Islet of Langerhans (tissue), 1 donor: ENCODE results near the gene KIAA1217.
"Not testable (repeated sequence)": the region's sequence is repeated elsewhere in the genome, so short reads cannot be mapped to it uniquely, and the experiment has no call there.

Source experiments
- FAIRE-seq: peaks from one replicate; lab custom pipeline; 2011; peaks lifted over from hg19 to GRCh38; lab: Jason Lieb, UNC

KIAA1217 gene

DNA sequence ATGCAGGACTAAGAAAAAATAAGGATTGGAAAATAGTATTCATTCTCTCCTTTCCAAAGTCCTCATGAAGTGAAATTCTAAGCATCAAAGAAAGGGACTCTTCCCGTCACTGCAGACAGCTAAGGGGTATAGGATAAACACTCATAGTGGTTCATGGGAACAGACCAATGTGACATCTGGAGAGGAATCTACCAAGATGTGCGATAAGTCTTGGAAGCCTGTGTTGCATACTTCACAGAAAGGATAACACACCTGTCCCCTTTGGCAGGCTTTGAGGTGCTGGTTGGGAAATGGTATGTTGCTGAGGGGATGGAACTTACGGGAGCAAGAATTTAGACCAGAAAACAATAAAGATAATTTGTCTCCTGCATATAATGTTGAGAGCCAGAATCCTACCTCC, 266.7 kb downstream of the KIAA1217 start:
- FAIRE-seq: no peak

DNA sequence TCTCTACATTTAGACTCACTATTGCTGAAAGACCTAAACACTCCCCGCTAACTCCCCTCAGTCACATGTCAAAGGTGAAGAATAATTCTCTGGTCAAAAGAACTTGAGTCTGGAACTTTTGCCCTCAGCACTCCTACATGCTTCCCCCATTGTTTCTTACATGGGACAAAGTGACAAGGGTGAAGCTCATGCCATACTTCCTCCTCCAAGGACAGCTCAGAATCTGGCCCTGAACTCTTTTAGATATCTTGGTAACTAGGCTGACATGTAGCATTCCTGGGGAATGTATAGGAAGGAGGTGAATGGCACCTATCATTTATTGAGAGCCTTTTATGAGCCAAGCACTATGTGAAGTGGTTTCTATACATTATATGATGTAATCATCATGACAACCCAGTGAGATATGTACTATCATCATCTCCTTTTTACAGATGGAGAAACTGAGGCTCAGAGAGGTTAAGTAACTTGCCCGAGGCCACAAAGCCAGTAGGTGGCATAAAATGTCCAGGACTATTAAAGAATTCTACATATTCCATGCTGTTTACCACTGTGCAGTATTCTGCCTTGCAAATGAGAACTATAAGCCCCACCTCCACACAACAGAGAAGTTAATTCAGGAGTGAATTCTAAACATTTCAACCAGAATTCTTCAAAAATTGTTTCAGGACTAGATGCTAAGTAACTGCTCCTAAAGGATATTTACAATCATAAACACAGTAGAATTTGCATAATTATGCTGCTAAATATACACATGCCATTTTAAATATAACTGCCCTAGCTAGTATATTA, 268.2 kb downstream of the KIAA1217 start:
- FAIRE-seq: no peak

DNA sequence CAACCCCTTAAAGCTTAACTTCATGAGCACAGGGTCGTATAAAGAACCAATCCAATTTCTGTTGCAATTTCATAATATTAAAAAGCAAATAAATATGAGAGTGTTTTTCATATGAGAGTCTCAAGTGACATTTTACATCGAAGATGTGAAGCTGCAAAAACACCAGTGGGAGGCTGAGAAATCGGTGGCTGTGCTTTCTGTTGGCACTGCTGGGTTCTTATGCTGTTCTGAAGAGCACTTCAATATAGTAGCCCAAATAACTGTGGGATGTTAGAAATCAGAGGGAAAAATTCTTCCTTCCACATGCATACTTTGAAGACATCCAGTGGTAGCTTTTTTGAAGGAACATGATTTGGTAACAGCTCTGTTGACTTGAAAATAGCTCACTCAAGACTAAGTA, 269.0 kb downstream of the KIAA1217 start:
- no peak for FAIRE-seq

DNA sequence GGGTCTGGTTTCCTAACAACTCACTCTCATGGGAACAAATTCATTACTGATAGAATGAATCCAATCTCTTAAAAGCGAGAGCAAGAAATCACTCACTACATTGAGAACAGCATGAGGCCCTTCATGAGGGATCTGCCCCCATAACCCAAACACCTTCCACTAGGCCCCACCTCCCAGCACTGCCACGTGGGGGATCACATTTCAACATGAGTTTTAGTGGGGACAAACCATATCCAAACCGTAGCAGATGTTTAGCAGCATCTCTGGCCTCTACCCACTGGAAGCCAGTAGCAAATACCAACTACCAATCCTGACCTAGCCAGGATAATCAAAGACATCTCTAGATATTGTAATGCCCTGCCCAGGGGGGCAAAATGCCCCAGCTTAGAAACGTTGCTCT, 270.9 kb downstream of the KIAA1217 start:
- FAIRE-seq: no peak

DNA sequence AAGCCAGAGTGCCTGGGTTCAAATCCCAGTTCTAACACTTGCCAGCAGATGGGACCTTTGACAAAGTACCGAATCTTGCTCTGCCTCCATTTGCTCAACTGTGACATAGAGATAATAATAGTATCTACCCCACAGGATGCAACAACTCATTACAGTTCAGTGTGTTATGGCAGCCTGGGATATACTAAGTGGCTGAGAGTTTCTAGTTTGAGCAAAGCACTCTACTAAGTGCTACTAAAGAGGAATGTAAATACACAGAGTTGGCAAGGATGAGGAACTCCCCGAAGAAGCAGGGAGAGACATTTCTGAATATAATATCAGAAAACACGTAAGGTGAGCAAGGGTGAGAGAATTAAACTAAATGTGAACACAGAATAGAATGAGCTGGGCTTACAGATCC, 271.5 kb downstream of the KIAA1217 start:
- FAIRE-seq: no peak

DNA sequence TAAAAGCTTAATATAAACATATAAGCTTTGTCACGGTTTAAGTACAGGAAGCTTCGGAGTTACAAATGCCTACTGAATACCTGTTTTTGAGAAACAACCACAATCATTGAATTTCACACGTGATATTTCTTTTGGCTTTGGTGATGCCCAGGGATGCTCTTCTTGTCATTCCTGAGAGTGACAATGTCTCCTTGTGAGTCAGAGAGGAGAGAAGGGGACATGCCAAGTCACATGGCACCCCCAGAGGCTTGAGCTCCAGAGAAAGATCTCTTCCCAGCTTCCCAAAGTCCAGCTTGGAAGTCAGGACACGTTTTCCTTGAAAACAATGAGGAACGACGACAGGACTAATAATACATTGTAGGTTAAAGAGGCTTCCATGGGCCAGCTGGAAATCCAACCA, 272.3 kb downstream of the KIAA1217 start:
- FAIRE-seq: no peak

DNA sequence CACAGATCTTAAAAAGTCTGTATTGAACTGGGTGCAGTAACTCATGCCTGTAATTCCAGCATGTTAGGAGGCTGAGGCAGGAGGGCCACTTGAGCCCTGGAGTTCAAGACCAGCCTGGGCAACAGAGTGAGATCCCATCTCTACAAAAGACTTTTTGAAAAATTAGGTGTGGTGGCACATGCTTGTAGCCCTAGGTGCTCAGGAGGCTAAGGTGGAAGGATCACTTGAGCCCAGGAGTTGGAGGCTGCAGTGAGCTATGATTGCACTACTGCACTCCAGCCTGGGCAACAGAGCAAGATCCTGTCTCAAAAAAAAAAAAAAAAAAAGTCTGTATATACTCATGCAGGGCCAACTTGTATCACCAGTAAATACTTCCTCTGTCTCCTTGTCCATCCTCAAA, 273.8 kb downstream of the KIAA1217 start:
- FAIRE-seq: not testable (repeated sequence)

DNA sequence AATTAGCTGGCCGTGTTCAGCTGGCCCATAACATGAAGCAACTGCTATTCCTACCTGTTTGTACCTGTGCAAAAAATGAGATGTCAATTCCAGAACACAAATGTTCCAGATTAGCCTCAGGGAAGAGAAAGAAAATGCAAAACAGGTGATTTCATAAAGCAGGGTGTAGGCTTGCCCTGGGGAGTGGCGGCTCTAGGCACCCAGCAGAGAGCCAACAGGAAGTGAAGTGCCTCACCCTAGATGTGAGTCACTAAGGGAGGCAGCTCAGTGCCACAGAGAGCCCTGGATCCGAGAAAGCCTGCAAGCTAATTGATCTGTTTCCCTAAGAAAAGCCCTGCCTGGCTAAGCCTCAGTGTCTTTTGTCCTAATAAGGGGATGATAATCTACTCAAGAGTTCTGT, 274.8 kb downstream of the KIAA1217 start:
- FAIRE-seq: no peak

DNA sequence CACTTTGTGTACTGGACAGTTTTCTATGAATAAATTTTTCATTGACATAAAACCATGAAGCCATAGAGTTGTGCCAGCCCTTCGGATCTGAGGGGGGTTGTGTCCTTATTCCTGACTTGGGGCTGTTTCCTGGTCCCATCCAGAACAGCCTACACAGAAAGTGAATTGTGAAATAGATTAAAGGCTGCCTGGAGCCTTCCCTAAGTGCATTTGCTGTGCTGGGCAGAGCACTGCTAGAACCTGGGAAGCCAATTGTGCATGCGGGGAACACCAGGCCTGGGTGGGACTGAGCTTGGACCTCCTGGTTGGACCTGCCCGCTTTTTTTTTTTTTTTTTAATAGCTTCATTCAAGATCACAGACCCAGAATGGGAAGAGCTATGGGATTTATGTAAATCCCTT, 275.8 kb downstream of the KIAA1217 start:
- FAIRE-seq: no peak

DNA sequence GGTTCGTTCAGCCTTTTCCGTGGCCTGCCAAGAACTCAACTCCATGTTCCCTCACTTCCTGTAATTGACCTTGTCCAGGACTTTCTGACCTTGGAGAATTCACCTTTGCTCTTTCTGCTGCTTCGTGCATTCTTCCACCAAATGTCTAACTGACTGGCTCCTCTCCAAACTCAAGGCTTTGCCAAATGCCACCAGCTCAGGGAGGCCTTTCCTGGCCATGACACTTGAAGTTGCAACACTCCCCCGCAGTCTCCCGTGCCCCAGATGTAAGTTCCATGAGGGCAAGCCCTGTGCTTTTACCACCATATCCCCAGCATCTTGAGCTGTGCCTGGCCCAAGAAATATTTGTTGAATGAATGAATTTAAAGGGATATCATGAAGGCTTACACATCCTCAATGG, 276.4 kb downstream of the KIAA1217 start:
- FAIRE-seq: no peak

DNA sequence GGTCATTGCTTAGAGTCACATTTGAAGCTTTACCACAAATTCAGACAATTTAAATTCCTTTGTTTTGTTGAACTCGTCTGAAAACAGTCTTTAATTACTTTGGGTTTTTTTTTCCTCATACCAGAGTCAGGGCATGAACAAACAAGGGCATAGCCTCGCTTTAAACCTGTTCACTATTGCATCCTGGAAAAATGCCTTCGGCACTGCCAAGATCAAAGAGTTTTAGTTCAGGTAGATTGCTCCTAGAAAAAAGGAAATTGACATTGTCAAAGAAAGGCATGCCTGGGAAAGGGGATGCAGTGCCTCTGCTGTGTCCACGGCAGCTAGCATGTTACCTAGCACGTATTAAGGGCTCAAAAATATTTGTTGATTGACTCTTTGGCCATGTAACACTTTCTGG, 279.7 kb downstream of the KIAA1217 start:
- FAIRE-seq: no peak

DNA sequence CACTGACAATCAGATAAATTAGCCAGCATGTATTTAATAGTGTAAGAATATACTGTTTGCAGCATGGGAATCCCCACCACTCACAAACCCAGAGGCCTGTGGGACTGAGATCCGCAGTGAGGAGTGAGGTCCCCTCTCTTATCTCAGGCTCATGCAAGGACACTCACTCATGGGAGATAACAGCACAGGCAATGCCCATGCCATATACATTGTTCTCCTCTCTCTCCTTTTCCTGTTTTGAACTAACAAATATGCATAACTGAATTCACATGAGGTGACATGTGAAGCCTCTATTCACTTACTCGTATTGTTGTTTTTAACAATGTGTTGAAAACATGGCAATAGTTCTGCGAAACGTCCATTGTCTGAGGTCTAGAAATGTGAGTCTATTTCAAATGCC, 284.2 kb downstream of the KIAA1217 start:
- FAIRE-seq: no peak

DNA sequence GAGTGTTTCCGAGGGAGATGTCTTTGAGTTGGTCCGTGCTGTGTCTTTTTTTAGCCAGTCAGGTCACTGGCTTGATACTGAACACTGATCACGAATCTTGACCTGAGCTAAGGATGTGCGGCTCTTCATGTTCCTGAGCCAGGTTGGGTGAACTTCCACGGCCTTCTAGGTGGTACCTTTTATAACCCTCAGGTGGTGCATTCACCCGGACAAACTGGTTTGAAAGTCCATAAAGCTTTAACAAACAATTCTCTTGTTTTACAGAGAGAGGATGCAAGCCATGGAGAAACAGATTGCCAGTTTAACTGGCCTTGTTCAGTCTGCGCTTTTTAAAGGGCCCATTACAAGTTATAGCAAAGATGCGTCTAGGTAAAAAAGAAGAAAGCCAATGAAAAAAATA, 285.3 kb downstream of the KIAA1217 start:
- no peak for FAIRE-seq

DNA sequence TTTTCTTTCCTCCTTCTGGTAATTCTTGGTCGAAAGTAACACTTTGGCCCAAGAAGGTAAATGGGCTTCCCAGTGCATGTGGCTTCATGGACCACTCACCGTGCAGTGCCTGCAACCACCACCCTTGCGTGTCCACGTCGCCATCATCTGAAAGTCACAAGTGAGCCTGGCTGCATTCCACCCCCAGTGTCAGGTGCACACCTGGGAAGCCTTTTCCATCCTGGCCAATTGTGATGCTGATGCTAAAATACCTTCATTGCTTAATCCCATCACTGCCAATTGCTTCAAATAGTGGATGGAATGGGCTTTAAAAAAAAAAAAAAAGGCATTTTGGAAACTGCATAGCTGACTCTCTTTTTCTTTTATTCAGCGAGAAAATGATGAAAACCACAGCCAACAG, 285.8 kb downstream of the KIAA1217 start:
- FAIRE-seq: no peak

DNA sequence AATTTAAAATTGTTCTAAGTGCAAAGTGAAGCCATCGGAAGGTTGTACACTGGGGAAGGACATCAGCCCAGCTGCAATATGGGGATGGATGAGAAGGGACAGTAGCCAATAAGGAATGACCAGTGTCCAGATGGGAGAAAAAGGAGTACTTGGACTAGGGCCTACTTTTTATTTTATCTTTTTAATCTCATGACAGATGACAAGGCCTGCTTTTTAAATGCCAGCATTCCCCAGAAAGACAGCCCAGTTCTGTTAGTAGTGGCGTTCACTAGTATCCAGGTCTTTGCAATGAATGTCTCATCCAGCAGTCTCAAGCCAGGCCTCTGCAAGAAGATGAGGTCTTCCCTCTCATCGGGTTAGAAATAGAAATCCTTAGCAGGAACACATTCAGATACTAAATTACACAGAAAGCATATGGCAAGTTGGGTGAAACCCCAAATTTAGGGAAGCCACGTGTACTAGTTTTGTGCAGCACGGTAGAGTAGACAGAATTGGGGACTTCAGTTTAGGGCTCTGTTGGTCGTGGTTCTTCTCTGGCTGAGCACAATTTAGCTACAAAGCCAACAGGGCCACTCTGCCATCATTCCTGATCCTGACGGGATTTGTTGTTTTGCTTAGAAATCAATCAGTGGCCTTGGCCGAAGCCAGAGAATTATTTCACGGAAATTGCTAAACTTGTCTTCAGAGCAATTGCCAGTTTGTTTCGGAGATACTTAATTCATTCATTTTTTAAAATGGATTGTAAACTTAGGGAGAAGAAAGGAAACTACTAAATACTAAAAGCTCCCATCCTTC, 286.9 kb downstream of the KIAA1217 start:
- no peak for FAIRE-seq

DNA sequence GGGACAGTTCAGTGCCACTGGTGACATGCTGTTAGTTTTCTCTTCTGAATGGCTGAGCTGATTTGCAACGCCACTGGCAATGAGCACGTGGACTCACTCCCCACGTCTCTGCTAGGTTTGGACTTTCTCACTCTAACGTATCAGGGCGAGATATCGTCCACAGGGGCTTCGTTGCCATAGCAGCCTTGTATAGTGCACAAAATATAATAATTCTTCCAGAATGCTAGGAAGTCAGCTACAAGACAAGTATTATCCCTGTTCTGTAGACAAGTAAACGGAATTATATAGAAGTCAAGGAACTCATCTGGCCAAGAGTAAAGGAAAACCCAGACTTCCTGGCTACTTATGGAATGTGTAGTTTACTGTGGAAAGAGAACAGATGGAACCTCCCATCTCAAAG, 288.0 kb downstream of the KIAA1217 start:
- FAIRE-seq: no peak

DNA sequence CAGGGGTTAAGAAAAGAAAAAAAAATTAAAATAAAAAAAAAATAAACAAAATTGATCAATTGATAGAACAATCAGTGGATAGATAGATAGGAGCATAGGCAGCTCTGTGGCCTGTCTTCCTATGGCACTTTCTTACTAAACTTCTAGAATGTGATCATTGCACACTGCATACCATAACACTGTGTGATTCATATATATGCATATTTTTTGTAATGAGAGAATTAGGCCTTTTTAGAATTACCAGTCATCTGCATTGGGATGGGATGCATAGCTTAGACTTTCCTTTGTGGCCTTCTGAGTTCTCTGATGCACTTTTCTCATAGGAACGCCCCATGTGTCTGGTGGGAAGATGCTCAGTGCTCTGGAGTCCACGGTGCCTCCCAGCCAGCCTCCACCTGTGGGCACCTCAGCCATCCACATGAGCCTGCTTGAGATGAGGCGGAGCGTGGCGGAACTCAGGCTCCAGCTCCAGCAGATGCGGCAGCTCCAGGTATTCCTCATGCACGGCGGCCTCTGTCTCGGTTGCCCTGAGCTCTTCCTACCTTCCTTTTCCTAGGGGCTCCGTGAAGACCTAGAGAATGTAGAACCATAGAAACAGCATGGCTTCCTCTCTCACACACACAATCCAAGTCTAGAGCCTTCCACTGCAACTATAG, 292.2 kb downstream of the KIAA1217 start:
- no peak for FAIRE-seq

DNA sequence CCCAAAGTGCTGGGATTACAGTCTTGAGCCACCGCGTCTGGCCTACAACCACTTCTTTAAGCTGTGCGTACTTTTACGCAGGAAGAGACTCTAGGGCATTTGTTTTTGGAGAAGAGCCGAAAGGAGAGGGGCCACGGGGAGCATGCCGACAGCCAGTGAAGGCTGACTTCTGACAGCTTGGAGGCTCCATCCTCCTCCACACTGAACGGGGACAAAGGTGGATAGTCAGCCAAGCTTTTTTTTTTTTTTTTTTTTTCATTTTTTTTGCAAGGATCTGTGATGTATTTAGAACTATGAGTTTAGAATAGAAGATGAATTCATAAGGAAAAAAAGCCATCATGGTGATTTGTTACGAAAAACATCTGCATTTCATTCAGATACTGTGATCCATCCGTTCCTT, 293.1 kb downstream of the KIAA1217 start:
- FAIRE-seq: no peak

DNA sequence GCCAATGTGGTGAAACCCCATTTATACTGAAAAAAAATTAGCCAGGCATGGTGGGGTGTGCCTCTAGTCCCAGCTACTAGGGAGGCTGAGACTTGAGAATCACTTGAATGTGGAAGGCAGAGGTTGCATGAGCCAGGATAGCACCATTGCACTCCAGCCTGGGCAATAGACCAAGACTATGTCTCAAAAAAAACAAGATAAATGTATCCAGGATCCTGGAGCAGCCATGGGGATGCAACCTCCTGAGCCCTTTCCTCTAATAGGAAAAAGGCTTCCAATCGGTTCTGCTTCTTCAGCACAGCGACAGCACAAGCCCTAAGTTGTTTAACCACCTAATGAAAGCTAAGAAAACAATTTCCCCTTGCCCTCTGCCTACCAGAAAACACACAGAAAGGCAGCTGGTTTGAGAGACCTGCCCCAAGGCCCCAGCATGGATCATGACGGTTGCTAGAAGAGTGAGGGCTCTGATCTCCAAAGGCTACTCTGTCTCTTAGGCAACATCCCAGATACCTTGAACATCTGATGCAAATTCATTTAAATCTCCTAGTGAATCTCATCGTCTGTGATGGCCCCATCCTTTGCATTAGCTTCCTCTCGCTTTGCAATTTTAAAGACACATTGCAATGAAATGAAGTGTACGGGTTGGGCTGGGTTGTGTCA, 294.0 kb downstream of the KIAA1217 start:
- FAIRE-seq: no peak

DNA sequence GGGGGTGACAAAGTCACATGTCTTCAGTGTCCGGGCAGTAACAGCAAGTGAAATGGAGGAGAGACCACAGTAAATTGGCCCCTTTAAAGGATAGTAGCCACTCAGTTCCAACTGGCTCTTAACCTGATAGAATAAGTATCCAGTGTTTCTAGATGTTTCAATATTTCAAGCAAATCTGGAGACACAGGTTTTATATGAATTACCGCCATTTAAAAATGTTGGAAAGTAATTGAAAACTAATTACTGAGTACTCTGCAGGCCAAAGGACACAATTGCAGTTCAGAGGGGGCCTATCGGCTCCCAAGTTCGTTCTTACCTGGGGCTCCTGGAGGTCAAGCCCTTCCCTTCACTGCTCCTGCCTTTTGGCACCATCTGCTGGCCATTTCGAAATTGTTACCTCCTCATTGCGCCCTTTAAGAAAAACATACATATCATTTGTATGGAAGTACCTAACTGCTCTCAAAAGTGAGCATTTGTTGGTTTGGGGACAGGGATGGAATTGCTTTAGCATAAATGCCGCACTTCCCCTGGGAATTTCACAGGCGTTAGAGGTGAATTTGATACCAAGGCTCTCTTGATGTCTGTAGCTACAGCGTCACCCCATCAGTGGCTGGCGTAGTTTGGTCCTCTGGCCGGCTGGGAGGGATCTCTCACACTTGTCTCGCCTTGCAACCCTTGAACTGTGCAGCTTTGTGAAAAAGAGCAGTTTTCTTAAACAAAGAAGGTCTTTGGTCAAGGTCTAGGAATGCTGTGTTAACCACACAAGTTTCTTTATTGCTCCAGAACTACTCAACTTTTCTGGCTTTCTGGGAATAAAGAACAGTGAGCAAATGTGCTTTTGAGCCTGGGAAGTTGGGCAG, 294.8 kb downstream of the KIAA1217 start:
- no peak for FAIRE-seq

DNA sequence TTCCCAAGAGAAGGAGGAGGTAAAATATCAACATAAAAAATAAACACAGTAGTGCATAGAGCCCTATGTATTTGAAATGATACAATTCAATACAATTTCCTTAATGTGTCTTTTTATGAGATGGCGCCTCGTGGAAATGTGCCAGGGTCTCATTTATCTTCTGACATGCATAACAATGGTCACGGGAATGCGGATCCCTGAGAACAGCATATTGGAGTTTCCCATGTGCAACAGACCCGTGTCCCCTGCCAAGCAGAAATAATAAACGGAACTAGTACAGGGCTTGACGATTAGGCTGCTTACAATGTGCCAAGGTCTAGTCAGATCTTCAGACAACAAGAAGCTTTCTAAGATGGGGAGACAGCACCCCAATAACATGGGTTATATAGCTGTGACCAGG, 296.8 kb downstream of the KIAA1217 start:
- FAIRE-seq: no peak

DNA sequence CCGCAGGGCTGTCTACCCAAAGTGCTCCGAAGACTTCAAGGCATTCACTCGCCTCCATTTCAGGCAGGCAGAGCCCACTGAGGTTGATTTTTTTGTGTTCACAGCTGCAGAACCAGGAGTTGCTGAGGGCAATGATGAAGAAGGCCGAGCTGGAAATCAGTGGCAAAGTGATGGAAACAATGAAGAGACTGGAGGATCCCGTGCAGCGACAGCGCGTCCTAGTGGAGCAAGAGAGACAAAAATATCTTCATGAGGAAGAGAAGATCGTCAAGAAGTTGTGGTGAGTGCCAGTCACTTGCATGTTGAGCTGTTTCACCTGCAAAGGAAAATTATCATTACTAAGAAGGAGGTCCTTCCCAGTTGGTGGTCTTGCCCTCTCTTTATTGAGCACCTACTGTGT, 304.2 kb downstream of the KIAA1217 start:
- FAIRE-seq: no peak
